GM19463 (cell line): Measurements from ENCODE around the gene NRIP2.
"Not testable (repeated sequence)": the region's sequence is repeated elsewhere in the genome, so short reads cannot be mapped to it uniquely, and the experiment has no call there.

Source experiments
- ATAC-seq: cut with Tn5 transposase; IDR thresholded peaks from one replicate; pipeline ENCODE4 v1.9.1; 2021; ENCODE audit warnings: mild to moderate bottlenecking, moderate library complexity; ENCODE audit not compliant: unreplicated experiment

NRIP2 gene

DNA sequence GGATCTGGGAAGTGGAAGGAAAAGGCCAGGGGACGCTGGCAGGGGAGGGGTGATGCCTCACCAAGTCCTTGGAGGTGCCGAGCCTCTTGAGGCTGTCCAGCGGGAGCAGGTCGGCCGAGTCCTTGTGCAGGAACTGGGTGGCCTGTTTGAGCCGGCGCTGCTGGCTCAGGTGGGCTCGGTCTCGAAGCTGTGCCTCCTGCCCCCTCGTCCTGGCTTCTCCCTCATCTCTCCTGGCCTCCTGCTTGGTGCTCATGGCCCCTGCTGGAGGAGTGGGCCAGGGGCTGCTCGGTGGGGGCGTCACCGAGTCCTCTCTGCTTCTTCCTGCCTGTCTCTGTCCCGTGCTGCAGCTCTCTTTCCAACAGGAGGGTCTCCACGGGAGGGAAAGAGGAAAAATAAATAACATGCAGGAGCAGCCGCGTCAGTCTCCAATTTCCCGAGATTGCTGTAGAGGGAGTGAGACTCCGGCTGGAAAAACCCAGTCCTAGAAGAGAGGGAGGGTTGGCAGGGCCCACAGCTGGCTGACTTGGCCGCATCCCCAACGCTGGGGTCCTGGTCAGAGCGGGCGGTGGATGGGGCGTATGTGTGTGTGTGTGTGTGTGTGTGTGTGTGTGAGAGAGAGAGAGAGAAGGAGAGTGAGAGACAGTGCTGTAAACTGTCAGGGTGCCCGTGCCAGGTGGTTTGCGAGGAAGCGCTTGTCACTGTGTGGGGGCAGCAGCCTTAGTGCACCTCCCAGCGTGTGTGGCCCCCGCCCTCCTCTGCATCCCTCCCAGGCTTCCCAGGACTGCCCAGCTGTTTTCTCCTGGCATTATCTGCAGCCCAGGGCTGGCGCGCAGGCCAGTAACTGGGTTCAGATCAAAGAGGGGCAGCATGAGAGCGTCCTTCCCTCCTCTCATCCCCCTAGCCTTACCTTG lies at the start of gene NRIP2:
Gene NRIP2, minus strand, starts transcription at position 455 of the 911 bp plus-strand sequence. Its CDS starts 52 bp downstream, at position 403.
- ATAC-seq, result no peak

GRCh38 chr12:2879853-2880252 lies 45.0 kb upstream of the NRIP2 start:
- ATAC-seq, result no peak

DNA sequence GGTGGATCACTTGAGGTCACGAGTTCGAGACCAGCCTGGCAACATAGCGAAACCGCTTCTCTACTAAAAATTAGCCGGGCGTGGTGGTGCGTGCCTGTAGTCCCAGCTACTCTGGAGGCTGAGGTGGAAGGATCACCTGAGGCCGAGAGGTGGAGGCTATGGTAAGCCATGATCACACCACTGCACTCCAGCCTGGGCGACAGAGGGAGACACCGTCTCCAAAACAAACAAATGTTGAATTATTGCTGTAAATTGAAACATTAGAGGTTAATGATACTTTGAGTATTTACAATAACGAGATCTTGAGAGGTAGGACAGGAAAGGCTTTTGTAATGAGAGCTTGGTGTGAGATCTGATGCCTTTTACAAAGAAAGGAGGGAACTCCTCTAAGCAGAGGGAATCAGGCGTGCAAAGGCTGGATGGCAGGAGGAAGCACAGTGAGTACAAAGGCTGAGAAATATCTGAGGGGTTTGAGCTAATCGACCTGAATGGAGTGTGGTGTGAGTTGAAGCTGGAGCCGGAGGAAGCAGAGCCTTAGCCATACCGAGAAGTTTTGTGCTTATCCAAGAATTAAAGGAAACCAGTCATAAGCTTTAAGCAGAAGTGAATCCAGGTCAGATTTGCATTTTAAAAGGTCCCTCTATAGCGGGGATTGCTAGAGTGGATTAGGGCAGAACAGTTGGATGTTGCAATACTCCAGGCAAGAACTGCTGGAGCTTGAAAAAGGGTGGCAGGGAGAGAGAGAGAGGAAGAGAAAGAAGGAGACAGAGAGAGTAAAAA lies 43.3 kb upstream of the NRIP2 start:
- ATAC-seq, result no peak

DNA sequence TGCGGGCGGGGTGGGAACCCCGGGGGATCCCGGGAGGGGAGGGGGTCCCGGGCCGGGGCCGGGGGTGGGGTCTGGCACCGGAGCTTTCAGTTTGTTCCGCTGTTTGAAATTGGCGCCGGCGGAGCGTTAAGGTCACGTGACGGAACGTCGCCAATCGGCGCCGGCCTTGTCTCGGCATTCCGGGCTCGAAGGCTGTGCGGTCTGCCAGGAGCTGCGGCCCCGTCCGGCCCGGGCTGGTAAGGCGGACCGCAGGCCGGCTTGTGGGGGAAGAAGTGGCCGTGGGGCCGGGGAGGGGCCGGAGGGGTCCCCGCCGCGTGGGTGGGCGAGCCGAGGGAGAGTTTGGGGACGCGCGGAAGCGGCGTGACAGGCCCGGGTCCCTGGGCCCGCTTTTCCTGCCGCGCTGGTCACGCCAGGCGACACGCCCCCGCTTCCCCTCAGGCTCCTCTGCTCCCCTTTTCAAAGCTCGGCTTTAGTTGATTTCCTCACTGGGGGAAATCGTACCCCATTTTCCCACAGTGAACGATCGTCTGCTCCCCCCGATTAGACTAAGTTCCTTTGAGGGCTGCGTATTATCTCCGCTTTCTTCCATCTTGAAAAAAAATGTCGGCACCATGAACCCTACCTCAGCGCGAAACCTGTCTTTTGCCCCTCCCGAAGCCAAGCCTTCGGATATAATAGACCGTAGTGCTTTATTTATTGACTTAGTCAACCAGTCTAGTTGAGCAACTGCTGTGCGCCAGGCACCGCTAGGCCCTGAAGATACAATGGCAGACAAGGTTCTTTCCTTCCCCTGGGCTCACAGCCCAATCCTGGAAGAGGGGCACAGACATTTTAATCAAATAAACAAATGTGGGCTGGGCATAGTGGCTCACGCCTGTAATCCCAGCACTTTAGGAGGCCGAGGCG lies 42.5 kb upstream of the NRIP2 start, which contains the start of the genes FOXM1 and RHNO1:
Gene FOXM1, minus strand, starts transcription at position 128 of the 906 bp plus-strand sequence. CDS start 2,696 bp downstream, outside the sequence.
Gene RHNO1, plus strand, starts transcription at position 177 of the 906 bp plus-strand sequence. CDS start 8,144 bp downstream, outside the sequence.
- peak; percentile 74 for ATAC-seq

- ATAC-seq, result peak; percentile 25
Observed at GRCh38 chr12:2876431-2877046, 41.7 kb upstream of the NRIP2 start.

DNA sequence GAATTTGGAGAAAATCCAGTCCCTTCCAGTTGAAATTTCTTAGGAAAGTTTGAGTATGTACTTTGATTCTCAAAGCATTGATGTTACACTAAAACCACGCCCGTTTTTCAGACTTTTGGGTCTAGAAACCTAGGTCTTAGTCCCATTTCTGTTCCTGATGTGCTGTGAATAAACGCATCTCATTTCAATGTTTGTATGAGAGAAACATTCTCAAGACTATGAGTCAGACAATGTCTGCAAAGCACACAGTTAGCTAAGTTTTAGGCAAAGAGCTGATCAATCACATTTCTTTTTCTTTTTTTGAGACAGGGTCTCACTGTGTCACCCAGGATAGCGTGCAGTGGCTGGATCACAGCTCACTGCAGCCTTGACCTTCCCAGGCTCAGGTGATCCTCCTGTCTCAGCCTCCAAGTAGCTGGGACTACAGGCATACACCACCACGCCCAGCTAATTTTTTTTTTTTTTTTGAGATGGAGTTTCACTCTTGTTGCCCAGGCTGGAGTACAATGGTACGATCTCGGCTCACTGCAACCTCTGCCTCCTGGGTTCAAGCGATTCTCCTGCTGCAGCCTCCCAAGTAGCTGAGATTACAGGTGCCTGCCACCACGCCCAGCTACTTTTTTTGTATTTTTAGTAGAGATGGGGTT lies 34.3 kb upstream of the NRIP2 start:
- ATAC-seq, result not testable (repeated sequence)

DNA sequence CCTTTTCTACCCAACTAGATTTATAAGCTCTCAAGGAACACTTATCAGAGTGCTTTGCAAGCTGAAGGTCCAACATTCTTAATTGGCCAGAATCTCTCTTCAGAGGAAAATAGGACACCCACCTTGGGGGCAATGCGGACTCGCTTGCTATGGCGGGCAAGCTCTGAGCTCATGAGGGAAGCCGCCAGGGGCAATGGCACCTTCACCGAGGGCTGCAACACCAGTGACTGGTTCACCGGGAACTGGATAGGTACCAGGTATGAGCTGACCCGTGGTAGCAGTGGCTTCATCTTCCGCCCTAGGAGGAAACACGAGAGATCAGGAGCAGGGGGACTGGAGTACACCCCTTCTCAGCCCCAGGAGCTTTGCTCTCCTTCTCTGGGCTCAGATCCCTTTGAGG lies 29.4 kb upstream of the NRIP2 start:
- ATAC-seq, result no peak

GRCh38 chr12:2863402-2863801 lies 28.6 kb upstream of the NRIP2 start:
- ATAC-seq, result not testable (repeated sequence)

GRCh38 chr12:2862876-2863275 lies 28.0 kb upstream of the NRIP2 start:
- no peak for ATAC-seq

GRCh38 chr12:2860170-2860569 lies 25.3 kb upstream of the NRIP2 start:
- ATAC-seq, result no peak

DNA sequence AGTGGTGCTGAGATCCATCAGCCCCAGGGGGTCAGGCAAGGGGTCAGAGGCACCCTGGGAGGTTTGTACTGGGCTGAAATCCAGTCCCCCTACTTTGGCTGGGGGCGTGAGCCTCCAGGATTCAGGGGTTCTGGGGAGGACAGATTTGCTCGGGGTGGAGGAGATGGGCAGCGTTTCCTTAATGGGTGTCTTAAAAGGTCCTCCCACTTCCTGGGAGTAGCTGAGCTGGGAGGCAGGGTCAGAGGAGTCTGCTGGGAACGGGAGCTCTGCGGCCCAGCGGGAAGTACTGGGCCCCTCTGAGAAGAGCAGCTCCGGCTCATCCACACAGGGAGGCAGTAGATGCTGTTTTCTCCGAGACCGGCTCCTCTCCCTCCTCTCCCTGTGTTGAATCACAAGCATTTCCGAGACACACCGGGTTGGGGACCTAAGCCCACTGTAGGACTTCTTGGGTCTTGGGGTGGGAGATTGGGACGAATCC lies 24.1 kb upstream of the NRIP2 start:
- no peak for ATAC-seq

DNA sequence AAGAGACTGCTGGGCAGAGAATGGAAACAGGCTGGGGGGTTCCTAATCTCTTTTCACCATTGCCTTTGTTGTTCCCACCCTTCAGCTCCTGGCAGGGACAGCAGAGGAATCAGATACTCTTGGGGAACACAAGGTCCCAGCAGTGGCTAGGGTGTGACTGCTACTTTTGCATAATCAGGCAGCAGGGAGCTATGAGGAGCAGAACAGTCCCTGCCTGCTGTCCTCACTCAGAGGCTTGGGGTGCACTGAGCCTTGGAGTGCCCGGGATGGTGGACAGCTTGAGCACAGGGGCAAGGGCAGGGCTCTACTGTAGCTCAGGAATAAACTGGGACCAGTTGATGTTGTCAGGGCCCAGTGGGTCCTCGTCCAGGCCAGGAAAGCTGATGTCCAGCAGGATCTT lies 23.5 kb upstream of the NRIP2 start:
- no peak for ATAC-seq

DNA sequence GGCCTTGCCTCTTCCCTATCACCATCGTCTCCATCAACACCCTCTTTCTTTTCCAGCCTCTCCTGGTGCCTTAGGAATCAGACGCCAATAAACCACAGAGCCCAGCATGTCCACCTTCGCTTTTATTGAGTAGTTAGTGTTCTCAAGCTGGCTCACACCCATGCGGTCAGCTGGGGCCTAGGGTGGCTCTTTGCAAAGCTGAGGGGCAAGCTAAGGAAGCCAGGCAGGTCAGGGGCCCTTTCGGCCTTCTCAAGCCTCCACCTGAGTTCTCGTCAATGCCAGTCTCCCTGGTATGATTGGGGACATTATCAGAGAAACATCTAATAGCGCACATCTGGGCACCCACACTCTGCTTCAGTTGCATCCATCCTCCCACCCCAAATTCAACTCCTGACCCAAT lies 22.7 kb upstream of the NRIP2 start:
- ATAC-seq, result no peak

- no peak for ATAC-seq
Observed at GRCh38 chr12:2857021-2857431, 22.2 kb upstream of the NRIP2 start, which contains the start of gene TEX52. TSS of gene TEX52 (minus strand) at chr12:2857039. CDS start at chr12:2857026, 13 bp downstream.

DNA sequence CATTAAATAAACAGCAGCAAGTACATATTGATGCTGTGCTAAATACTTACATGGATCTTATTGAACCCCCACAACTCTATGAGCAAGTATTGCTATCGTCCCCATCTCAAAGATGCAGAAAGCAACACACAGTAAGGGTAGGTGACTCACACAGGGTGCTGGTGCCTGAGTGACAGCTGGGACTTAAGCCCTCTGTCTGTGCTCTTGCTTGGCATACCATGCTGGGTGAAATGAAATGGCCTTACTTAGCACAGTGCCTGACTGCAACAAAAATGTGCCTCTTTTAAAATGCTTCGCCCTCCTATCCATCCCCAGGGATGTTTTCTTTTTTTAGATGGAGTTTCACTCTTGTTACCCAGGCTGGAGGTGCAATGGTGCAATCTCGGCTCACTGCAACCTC lies 21.2 kb upstream of the NRIP2 start:
- no peak for ATAC-seq

- no peak for ATAC-seq
Observed at GRCh38 chr12:2855546-2855945, 20.7 kb upstream of the NRIP2 start.

DNA sequence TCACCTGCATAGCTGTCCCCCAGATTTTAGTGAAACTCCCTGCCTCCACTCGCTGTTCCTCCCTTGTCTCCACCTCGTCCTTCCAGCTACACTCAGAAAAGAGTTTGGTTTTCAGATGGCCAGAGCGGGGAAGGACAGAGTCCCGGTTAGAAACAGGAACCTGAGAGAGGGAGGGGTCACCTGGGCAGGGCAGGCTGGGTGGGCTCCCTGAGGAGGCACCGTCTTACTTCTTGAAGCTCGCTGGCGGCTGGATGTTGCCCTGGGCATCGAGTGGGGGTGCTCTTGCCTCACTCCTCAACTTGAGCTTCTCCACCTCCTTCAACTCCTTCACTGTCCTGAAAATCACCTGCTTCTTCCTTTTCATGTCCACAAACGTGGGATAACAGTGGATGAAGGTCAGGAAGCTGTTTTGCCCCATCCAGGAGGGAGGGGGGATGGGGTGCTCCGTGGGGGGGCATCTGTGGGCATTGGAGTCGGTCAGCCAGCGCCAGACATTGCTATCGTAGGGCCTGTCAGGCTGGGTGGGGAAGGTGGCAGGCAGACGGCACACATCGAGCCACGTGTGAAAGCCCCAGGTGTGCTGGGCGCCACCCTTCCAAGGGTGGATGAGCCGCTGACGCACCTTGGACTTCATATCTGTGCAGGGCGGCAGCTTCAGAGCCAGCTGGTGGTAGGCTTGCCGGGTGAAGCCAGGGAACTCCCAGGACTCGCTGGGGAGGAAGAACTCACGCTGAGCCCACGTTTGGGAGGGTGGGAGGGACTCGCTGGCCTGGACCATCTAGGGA lies 20.0 kb upstream of the NRIP2 start:
- no peak for ATAC-seq

GRCh38 chr12:2853626-2854025 lies 18.8 kb upstream of the NRIP2 start:
- ATAC-seq, result no peak

DNA sequence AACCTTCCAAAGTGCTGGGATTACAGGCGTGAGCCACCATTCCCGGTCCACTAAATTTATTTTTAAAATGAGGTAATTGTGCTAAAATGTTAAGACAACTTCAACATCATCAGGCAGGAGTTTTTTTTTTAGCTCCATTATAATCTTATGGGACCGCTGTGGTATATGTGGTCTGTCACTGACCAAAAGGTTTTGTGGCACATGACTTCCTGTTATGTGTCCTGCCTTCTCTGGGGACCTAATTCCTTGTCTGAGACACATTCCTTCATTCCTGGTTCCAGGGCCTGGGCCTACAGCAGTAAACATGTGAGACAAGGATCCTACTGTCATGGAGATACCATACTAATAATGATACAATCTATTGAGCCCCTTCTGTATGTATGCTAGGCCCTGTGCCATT lies 17.1 kb upstream of the NRIP2 start:
- ATAC-seq, result no peak
